HG03196 (cell line): ENCODE results near the gene LAMC1.

Experiments
- ATAC-seq: cut with Tn5 transposase; IDR thresholded peaks from one replicate; pipeline ENCODE4 v1.9.1; 2021; ENCODE audit not compliant: unreplicated experiment

LAMC1 gene

GRCh38 chr1:183019860-183020259 is 3.4 kb upstream of the LAMC1 start:
- no peak for ATAC-seq

DNA sequence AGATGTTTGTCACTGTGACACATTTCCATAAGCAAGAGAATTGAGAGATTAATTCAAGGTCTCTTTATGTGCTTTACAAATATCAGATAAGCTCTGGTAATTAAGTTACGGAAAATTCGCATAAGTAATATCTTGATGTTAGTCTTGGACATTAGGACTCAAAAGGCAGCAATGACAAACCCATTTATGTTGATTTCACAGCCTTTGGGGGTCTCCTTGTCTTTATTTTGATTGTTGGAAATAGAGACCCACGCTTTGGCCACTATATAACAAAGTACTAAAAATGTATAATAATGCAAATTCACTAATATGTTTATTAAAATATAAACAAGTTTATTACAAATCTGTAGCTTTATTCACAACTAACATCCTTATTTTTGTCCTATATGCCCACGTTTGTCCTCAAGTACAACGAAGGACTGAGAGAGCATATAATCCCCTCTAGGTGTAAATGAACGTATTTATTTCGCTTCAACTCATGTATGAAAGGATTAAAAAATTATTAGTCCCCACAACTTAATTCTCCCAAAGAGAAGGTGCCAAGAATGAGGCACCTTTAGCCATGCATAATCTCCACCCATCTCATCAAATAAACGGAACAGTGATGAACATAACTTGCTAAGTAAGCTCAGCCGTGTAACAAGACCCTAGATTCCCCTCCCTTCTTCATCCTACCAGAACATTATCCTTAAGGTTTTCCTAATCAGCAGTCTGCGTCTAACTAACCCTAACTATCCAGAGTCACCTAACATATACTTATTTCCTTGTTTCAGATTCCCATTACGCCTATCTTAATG is 1.6 kb upstream of the LAMC1 start:
- no peak for ATAC-seq

DNA sequence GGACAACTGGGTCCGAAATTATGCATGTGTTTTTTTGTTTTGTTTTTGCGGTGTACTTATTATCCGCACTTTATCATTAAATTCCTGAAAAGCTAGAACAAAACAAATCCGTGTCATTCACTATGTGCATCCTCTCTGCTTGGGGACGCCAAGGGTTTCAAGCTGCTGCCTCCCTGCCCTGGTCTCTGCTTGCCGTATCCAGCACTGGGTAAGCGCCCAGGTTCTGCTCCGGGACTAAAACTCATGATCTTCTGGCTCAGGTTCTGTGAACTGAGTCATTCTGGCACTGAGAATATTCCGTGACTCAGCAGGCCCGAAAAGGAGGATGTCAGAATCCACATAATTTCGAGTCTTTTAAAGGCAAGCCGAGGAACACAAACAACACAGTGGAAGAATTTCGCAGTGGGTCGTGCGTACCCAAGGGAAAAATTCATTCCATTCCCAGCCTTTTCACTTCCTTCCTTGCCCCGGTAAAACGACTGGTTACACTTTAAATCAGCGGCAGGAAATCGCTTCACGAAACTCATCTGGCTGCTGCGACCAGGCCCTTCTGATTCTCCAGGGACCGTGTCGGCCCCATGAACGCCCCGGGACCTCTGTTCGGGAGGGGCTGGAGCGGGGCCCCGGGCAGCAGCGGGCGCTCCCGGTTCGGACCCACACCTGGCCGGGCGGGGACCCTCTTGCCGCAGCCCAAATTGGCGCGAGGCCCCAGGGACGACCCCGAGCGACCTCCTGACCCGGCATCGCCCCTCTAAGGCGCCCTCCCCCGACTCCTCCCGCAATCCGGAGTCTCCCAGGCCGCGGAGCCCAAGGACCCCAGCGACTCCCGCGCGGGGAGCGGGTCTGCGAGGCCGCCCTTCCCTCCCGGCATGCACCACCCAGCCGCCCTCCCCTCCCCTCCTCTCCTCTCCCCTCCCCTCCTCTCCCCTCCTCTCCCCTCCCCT is 746 bp upstream of the LAMC1 start:
- ATAC-seq, result peak; percentile 39

DNA sequence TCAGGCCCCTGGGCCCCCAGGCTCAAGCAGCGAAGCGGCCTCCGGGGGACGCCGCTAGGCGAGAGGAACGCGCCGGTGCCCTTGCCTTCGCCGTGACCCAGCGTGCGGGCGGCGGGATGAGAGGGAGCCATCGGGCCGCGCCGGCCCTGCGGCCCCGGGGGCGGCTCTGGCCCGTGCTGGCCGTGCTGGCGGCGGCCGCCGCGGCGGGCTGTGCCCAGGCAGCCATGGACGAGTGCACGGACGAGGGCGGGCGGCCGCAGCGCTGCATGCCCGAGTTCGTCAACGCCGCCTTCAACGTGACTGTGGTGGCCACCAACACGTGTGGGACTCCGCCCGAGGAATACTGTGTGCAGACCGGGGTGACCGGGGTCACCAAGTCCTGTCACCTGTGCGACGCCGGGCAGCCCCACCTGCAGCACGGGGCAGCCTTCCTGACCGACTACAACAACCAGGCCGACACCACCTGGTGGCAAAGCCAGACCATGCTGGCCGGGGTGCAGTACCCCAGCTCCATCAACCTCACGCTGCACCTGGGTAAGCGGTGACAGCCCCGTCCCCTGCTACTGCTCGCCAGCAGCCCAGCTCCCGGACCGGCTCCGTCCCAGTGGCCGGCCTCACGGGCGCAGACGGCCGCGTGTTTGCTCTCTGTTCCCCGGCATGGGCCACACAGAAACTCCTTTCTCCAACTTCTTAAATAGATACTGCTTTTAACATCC is 539 bp downstream of the LAMC1 start:
- peak; percentile 57 for ATAC-seq

DNA sequence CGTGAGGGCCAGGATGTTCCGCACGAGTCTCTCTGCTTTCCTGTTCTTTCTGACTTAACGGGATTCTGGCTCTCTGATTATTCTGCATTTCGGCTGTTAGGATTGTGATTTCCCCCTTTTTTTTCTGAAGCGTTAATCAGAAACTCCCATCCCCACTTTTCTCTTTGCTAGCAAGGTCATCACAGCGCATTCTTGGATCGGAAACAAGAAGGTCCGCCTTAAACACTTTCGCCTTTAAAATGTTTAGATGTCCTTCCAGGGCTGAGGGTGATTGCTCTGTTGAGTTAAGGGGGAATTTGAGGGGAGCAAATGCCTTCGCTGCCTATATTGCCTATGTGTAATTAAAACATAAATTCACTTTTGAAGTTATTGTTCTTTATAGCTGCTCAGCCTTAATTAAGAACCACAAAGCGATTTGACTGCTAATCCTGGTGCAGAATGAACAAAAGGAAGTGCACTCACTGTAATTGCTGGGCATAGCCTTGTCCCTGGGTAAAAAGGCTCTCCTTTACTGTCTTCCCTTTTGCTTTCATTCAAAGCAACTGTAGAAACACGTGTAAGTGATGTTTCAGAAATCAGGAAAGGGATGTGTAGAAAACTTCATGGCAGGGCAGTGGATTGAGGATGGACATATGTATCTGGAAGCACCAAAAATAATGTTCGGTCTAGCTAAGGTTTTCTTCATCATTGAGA is 1.2 kb downstream of the LAMC1 start:
- no peak for ATAC-seq

DNA sequence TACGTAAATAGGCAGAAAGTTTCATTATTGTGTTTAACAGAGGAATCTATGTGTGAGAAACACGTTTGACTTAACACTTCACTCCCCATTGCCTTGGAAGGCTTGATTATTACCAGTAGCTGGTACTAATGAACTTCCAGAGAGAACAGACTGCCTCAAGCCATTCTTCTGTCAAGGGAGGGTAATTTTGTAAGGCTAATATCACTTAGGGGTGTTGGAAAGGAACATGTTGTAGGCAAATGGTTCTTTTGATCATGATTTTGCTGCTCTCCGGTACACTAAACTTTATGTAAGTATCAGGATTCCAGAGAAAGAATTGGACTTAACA is 1.8 kb downstream of the LAMC1 start:
- ATAC-seq, result no peak

- no peak for ATAC-seq
These were observed 2.9 kb downstream of the LAMC1 start for GRCh38 chr1:183025782-183026774.

DNA sequence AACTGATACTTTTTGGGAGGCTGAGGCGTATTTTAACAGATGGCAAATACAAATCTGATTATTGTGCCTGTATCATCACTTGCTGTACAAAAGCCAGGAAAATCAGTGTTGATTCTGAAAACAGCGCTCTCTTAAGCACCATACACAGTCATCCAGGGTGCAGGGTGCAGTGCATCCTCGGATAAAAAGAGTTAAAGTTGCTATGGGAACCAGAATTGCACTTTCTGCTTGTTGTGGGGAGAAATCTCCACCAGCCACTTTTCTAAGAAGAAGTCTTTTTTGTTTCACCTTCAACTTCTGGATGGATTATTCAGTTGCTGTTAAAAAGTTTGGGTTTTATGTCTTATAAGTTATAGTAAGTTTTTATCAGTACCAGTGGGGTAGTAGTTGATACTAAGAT is 3.8 kb downstream of the LAMC1 start:
- ATAC-seq, result no peak

DNA sequence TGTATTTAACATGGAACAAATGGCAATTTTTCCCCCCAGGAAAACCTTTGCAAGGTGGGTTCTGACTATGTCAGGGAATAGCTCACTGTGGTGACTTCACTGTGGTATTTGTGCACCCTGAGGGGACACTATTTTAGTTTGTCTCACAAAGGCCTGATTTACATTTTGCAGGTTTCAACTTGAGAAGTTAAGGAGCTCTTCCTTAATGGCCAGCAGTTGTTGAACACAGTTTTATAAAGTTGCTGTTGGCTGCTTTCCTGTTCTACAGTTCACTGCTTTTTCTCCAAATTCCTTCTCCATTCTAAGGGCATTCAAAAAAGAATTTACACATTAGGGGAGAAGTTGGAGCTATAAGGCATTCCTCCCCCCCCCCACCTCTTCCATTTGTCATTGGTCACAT is 4.6 kb downstream of the LAMC1 start:
- no peak for ATAC-seq

DNA sequence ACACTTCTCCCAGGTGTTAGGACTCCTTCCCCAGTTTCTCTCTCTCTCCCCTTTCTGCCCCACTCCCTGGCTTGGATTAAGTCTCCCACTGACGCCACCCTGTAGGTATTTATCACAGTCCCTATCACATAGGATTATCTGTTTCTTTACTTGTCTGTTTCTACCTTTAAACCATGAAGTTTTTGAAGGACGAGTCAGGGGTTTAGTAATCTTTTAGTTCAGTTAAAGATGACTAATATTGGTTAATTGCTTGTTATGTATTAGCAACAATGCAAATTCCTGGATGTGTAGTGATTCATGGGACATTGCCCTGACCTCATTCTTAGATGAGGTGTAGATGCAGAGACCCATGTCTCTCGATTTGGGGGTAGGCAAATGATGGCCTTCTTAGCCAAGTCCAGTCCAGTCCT is 6.4 kb downstream of the LAMC1 start:
- no peak for ATAC-seq

DNA sequence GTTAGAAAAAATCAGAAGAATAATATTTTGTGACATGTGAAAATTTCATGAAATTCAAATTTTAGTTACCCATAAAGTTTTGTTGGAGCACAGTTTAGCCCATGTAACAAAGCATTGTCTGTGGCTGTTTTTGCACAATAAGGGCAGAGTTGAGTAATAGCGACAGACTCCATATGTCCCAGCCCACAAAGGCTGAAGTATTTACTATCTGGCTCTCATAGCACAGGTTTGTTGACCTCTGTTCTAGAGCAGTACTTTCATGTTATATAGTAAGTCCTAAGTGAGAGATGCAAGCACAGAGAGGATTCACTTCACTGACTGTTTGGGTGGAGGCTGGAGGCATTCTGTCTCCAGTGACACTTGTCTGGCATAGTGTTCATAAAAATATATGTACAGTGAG is 6.8 kb downstream of the LAMC1 start:
- no peak for ATAC-seq

DNA sequence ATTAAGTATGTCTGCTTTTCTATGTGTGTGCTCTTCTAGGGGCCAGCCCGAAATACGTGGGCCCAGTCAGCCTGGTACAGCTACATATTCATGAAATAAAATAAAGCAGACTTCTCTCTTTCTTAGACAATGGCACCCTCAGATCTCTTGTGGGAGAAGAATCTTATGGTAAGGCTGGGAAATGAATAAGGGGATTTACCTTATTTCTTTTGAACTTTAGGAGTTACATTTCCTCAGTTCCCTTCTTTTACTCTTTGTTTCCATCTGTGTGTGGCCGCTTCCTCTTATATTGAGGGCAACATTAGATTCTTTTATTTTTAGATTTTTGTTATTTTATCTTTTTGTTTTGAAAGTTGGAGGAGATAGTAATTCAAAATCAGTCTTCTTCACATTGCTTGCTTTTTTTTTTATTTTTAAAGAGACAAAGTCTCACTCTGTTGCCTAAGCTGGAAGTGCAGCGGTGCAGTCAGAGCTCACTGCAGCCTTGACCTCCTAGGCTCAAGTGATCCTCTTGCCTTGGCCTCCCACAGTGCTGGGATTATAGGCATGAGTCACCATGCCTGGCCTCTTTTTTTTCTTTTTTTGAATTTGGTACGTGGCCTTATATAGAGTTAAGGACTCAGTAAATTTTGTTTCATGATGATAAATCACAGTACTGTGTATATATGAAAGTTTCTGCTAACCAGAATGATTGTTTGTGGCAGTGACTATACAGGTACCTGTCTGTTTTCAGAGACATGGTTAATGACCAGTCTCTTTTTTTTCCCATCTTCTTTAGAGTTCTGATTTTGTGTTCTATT is 9.1 kb downstream of the LAMC1 start:
- no peak for ATAC-seq

GRCh38 chr1:183033205-183033604 is 10.0 kb downstream of the LAMC1 start:
- no peak for ATAC-seq

DNA sequence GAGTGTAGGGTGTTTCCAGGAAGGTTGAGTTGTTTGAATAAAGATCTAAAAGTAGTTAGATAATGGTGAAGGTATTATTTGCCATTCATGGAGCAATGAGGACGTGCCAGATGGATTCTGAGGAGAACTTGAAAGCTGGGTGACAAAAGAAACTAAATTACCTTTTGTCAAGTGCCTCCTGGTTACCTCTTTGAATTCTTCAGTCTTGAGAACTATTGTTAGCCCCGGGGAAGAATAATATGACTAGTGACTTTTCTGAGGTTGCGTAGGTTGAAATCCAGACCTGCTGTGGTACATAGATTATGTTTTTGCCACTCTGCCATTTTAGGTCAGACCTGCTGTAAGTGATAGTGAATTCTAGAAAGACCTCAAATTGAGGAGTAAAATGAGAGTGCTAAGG is 11.5 kb downstream of the LAMC1 start:
- no peak for ATAC-seq

DNA sequence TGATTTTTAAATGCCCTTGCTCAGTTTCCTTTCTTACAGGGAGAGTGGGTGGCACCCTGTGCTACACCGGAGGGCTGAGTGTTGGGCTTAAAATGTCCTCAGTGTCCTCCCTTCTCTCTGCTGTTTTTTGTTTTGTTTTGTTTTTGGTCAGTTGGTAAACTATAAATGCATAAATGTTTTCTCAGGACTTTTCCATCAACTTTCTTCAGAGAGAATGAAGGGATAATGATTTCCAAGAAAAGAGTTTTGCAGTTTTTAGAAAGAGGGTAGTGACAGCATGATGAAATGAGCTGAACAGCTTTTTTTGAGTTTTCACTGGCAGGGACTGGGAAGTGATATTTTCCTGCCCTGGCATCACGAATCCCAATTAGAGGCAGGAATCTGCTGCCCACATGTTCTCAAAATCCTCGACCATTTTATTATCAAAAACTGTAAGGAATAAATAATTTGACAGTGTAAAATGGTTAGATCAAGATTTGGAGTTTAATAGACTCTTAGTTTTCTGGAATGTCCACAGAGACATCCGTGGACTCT is 15.2 kb downstream of the LAMC1 start:
- ATAC-seq, result no peak

DNA sequence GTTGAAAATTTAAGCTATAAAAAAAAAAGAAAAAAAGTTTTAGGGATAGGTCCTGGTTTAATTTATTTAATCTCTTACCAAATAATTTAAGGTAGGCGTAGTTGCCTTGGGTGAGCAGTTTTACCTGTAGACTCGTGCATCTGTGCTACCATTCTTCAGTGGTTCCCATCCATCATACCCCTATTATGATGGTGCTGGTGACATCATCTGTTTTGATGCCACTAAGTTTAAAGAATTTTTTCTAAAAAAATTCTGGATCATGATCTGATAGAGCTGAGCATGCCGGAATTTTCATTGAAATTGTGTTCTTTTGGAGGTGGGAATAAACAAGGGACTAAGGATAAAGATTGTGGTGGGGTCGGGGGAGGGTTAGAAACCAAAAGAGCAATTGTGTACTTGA is 15.7 kb downstream of the LAMC1 start:
- ATAC-seq, result no peak

- no peak for ATAC-seq
These were observed 16.1 kb downstream of the LAMC1 start for GRCh38 chr1:183039330-183039729.

- no peak for ATAC-seq
These were observed 16.8 kb downstream of the LAMC1 start for GRCh38 chr1:183039985-183040447.

DNA sequence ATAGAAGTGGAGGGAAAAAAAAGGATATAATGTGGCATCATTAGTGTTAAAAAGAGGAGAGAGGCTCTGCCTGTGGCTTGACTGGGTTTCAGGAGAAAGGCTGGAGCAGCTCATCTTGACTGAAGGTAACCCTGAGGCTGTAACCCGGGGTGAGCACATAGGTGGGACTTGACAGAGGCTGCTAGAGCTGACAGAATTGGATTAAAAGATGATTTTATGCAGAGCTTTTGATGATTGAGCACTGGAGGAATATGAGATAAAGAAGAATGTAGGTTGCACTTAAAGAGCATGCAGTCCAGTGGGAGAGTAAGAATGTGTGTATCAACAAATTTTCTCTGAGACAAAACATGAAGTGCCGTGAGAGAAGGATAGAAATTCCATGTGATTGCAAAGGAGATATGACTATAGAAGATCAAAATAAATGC is 17.3 kb downstream of the LAMC1 start:
- ATAC-seq, result no peak
